Measurements from ENCODE around the gene CDH13. TPM values are rescaled to one million over a fixed set of nuclear protein-coding genes. Genes with fewer than 3 reads are reported as not detected.

Gene CDH13
- total RNA-seq, 2 experiments from 2014 or later, result not detected

DNA sequence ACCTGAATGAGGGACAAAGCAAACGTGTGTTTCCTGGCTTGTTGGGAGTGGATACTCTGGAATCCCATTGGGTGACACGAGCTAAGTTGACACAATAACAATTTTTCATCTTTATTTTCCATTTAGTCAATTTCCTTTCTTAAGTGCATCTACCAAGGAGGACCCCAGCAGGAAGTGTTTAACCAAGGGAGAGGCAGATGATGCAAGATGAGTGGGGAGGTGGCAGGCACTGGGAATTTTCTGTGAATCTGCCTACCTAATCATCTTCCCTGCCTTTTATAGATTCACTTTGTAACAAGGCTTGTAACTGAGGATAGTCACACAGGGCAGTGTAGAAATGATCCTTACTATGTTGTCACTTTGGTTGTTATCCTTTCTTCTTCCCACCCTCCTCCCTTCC lies 863.3 kb downstream of the CDH13 start:
- POLR2A ChIA-PET, result interaction anchor here (1.0 kb wide), 1 partner anchor 12 kb away, joined by 3 read pairs; no protein-coding TSS in a partner anchor
- Histone ChIP-seq H3K4me1 (ENCODE audit: insufficient read depth, low read length, poor library complexity, severe bottlenecking) (no peaks in the 10 kb centered on the region), H3K4me3 (ENCODE audit: low read depth, low read length, poor library complexity, severe bottlenecking) (no peak overlapping the region), H3K27ac (ENCODE audit: low read depth, low read length, poor library complexity, severe bottlenecking) (no peak overlapping the region), H3K79me2 (ENCODE audit: insufficient read depth, low read depth, low read length) (no peaks in the 10 kb centered on the region), H4K20me1 (ENCODE audit: insufficient read depth, low read length) (no peaks in the 10 kb centered on the region), H3K4me2 (ENCODE audit: low read length) (no peak overlapping the region), H3K36me3 (ENCODE audit: insufficient read depth, low read length) (no peaks in the 10 kb centered on the region), H3K9me3 (ENCODE audit: low read length) (no peaks in the 10 kb centered on the region), H3K9me2 (ENCODE audit: insufficient read depth, low read length) (no peaks in the 10 kb centered on the region), H2AFZ (ENCODE audit: low read length) (no peak overlapping the region)
- no peak for DNase-seq (ENCODE audit: low spot score)
- CTCF ChIA-PET (ENCODE audit: unreplicated experiment), result no interaction called here
- no TSS peak for BruUV-seq (replicated peaks)
- no peak for TF ChIP-seq CTCF (conservative IDR thresholded peaks at IDR 0.05; ENCODE audit: low read length)
- TF ChIP-seq EZH2phosphoT487 (IDR thresholded peaks at IDR 0.05; ENCODE audit: borderline replicate concordance, low read depth, low read length), result no peak
- intact Hi-C loops (cut with micrococcal nuclease; ENCODE audit: unreplicated experiment), result no loop called here

DNA sequence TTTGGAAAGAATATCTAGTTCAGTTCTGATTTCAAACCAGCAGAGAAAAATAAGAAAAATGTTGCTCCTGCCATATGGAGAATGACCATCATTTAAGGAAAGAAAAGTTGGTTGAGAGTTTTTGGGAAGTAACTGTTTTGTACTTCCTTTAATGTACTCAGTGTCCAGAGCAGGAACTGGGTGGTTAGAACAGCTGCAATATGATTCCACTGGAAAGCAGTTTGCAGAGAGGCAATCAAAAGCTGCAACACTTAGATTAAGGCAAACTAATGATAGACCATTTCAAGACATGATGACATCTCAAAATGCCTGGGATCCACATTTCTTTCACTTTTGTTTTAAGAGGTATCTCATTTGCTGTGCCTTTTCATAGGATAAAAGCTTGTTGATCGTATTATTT lies 867.7 kb downstream of the CDH13 start:
- BruUV-seq (replicated peaks), result no TSS peak
- H3K4me1 ChIP-seq (ENCODE audit: insufficient read depth, low read length, poor library complexity, severe bottlenecking), result no peaks in the 10 kb centered on the region
- TF ChIP-seq CTCF (conservative IDR thresholded peaks at IDR 0.05; ENCODE audit: low read length), result no peak
- TF ChIP-seq EZH2phosphoT487 (IDR thresholded peaks at IDR 0.05; ENCODE audit: borderline replicate concordance, low read depth, low read length), result no peak
- ChIA-PET CTCF (ENCODE audit: unreplicated experiment) (no interaction called here), POLR2A (no interaction called here)
- no peak overlapping the region for H3K4me3 ChIP-seq (ENCODE audit: low read depth, low read length, poor library complexity, severe bottlenecking)
- intact Hi-C loops (cut with micrococcal nuclease; ENCODE audit: unreplicated experiment), result no loop called here
- no peaks in the 10 kb centered on the region for H3K9me3 ChIP-seq (ENCODE audit: low read length)
- H3K27ac ChIP-seq (ENCODE audit: low read depth, low read length, poor library complexity, severe bottlenecking), result no peak overlapping the region
- H3K9me2 ChIP-seq (ENCODE audit: insufficient read depth, low read length), result no peaks in the 10 kb centered on the region
- no peak for DNase-seq (ENCODE audit: low spot score)
- H3K36me3 ChIP-seq (ENCODE audit: insufficient read depth, low read length), result no peaks in the 10 kb centered on the region
- no peaks in the 10 kb centered on the region for H3K79me2 ChIP-seq (ENCODE audit: insufficient read depth, low read depth, low read length)
- no peak overlapping the region for H3K4me2 ChIP-seq (ENCODE audit: low read length)
- H2AFZ ChIP-seq (ENCODE audit: low read length), result no peak overlapping the region
- no peaks in the 10 kb centered on the region for H4K20me1 ChIP-seq (ENCODE audit: insufficient read depth, low read length)

- POLR2A ChIA-PET, result interaction anchor here (0.6 to 0.9 kb wide), 2 partner anchors 12 to 18 kb away, joined by 3 to 5 read pairs; no protein-coding TSS in a partner anchor
- intact Hi-C loops (cut with micrococcal nuclease; ENCODE audit: unreplicated experiment), result no loop called here
- Histone ChIP-seq H3K4me3 (ENCODE audit: low read depth, low read length, poor library complexity, severe bottlenecking) (no peak overlapping the region), H3K9me2 (ENCODE audit: insufficient read depth, low read length) (no peaks in the 10 kb centered on the region), H3K27ac (ENCODE audit: low read depth, low read length, poor library complexity, severe bottlenecking) (no peak overlapping the region), H3K4me2 (ENCODE audit: low read length) (no peak overlapping the region), H4K20me1 (ENCODE audit: insufficient read depth, low read length) (no peaks in the 10 kb centered on the region), H3K79me2 (ENCODE audit: insufficient read depth, low read depth, low read length) (no peaks in the 10 kb centered on the region), H3K9me3 (ENCODE audit: low read length) (no peaks in the 10 kb centered on the region), H3K36me3 (ENCODE audit: insufficient read depth, low read length) (no peaks in the 10 kb centered on the region), H2AFZ (ENCODE audit: low read length) (no peak overlapping the region), H3K4me1 (ENCODE audit: insufficient read depth, low read length, poor library complexity, severe bottlenecking) (no peaks in the 10 kb centered on the region)
- TF ChIP-seq CTCF (conservative IDR thresholded peaks at IDR 0.05; ENCODE audit: low read length) (no peak), EZH2phosphoT487 (IDR thresholded peaks at IDR 0.05; ENCODE audit: borderline replicate concordance, low read depth, low read length) (no peak)
- CTCF ChIA-PET (ENCODE audit: unreplicated experiment), result interaction anchor here (1.1 kb wide), 1 partner anchor 13 kb away, joined by 4 read pairs; no protein-coding TSS in a partner anchor
- no TSS peak for BruUV-seq (replicated peaks)
- DNase-seq (ENCODE audit: low spot score), result no peak
Measured at GRCh38 chr16:83501481-83501880, 874.7 kb downstream of the CDH13 start.

Measured in OCI-LY7 (cell line).